ENCODE data around the gene CTBP2. TPM values are rescaled to one million over a fixed set of nuclear protein-coding genes. Genes with fewer than 3 reads are reported as not detected.

CTBP2 gene
- total RNA-seq, 3 donors from 2014 or later (not counting 1 experiment from before 2014, with no cell fraction given): 120 to 179 (median 124) TPM

DNA sequence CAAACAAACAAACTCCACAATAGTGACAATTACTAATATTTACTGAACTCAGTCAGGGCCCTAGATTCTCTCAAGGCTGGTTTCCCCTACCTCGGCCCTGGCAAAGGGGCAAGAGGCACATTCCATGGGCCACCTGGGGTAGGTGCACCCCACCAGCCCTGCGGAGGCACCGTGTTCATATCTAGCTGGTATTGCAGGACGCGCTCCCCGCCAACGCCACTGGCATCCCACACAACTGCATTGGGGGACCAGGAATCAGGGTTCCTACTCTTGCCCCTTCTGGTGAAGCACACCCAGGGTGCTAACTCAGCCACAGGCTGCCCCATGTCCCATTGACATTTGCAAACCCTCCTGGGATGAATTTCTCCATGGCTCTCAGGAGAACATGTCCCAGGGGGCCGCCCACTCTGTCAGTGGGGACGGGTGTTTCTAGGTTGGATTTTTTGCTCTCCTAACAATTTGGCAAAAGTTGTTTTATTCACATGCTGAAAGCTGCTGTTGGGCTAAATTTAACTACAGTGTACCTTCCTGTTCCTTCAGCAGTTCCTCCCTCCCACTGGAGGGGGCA is 141.7 kb downstream of the CTBP2 start:
- H3K36me3 ChIP-seq (ENCODE audit: control insufficient read depth, insufficient read depth, low read length): peaks cover 15% of the 10 kb centered on the region
- no peak overlapping the region for H3K27ac ChIP-seq (ENCODE audit: low read length)
- DNase-seq (no peak), ATAC-seq (no peak)
- H3K27me3 Mint-ChIP-seq (ENCODE audit: low read depth in 2 of 2): no peaks in the 10 kb centered on the region
- H3K9me3 ChIP-seq (ENCODE audit: control insufficient read depth, insufficient read depth, low read length): no peaks in the 10 kb centered on the region
- no peaks in the 10 kb centered on the region for H3K9me3 Mint-ChIP-seq
- peaks cover 72% of the 10 kb centered on the region for H3K4me1 ChIP-seq (ENCODE audit: control insufficient read depth, insufficient read depth, low read length)
- no peak overlapping the region for H3K4me3 ChIP-seq (ENCODE audit: low read length)
- no peaks in the 10 kb centered on the region for H3K27me3 ChIP-seq (ENCODE audit: control insufficient read depth, insufficient read depth, low read length)
- 80% methylated on average over 9 of the region's 9 CpGs for WGBS (ENCODE audit: insufficient coverage)
- peak overlapping the region; percentile 35 for H3K4me3 Mint-ChIP-seq
- TF ChIP-seq, protein P1, sequence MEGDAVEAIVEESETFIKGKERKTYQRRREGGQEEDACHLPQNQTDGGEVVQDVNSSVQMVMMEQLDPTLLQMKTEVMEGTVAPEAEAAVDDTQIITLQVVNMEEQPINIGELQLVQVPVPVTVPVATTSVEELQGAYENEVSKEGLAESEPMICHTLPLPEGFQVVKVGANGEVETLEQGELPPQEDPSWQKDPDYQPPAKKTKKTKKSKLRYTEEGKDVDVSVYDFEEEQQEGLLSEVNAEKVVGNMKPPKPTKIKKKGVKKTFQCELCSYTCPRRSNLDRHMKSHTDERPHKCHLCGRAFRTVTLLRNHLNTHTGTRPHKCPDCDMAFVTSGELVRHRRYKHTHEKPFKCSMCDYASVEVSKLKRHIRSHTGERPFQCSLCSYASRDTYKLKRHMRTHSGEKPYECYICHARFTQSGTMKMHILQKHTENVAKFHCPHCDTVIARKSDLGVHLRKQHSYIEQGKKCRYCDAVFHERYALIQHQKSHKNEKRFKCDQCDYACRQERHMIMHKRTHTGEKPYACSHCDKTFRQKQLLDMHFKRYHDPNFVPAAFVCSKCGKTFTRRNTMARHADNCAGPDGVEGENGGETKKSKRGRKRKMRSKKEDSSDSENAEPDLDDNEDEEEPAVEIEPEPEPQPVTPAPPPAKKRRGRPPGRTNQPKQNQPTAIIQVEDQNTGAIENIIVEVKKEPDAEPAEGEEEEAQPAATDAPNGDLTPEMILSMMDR (IDR thresholded peaks at IDR 0.05): no peak
- H3K27ac Mint-ChIP-seq: peak overlapping the region; percentile 39 to 64
- H3K36me3 Mint-ChIP-seq: no peaks in the 10 kb centered on the region
- peaks cover 87 to 94% of the 10 kb centered on the region in 2 donors for H3K4me1 Mint-ChIP-seq
- intact Hi-C loops (cut with micrococcal nuclease): loop anchor here (5.0 kb wide), 1 partner anchor 139 kb away; no protein-coding TSS in a partner anchor

GRCh38 chr10:125017547-125018298 is 142.6 kb downstream of the CTBP2 start:
- peak overlapping the region; percentile 1 for H3K4me3 Mint-ChIP-seq
- intact Hi-C loops (cut with micrococcal nuclease): loop anchor here (5.0 kb wide), 1 partner anchor 140 kb away; no protein-coding TSS in a partner anchor
- H3K27ac Mint-ChIP-seq: peak overlapping the region; percentile 39 to 65
- no peaks in the 10 kb centered on the region for H3K36me3 Mint-ChIP-seq
- no peaks in the 10 kb centered on the region for H3K27me3 Mint-ChIP-seq (ENCODE audit: low read depth in 2 of 2)
- H3K9me3 Mint-ChIP-seq: no peaks in the 10 kb centered on the region
- WGBS (ENCODE audit: insufficient coverage): 84% methylated on average over 12 of the region's 12 CpGs
- TF ChIP-seq, protein P1 (IDR thresholded peaks at IDR 0.05): no peak
- Histone ChIP-seq H3K27ac (ENCODE audit: low read length) (no peak overlapping the region), H3K4me3 (ENCODE audit: low read length) (no peak overlapping the region), H3K27me3 (ENCODE audit: control insufficient read depth, insufficient read depth, low read length) (no peaks in the 10 kb centered on the region), H3K36me3 (ENCODE audit: control insufficient read depth, insufficient read depth, low read length) (peaks cover 9% of the 10 kb centered on the region), H3K4me1 (ENCODE audit: control insufficient read depth, insufficient read depth, low read length) (peaks cover 66% of the 10 kb centered on the region), H3K9me3 (ENCODE audit: control insufficient read depth, insufficient read depth, low read length) (no peaks in the 10 kb centered on the region)
- no peak for DNase-seq
- peaks cover 82 to 85% of the 10 kb centered on the region in 2 donors for H3K4me1 Mint-ChIP-seq
- no peak for ATAC-seq

DNA sequence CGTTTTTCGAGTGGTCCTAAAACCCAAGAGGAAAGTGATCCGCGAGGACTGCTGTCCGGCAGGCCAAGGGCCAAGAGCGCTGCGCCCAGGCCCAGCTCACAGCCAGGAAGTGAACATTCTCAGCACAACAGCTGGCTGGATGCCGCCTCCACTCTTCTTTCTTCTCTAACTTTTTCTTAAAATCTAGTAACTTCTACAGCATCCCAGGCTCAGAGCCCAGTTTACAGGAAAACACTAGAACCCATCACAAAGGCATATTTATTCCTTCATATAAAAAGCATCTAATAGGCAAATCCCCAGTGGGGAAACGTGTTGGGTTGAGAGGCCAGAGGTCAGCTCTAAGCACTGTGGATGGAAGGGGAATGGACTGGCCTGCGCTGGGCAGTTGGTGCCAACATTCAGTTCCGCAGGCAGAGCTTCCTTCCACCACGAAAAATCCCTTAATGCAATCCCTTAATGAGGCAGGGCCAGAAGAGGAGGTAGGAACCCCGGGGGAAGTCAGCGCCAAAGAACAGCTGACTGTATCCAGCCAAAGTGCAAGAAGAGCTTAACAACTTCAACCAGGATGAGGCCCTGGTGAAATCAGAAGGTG is 143.7 kb downstream of the CTBP2 start:
- WGBS (ENCODE audit: insufficient coverage): 85% methylated on average over 14 of the region's 14 CpGs
- peaks cover 8% of the 10 kb centered on the region for H3K36me3 ChIP-seq (ENCODE audit: control insufficient read depth, insufficient read depth, low read length)
- H3K4me3 ChIP-seq (ENCODE audit: low read length): no peak overlapping the region
- H3K9me3 ChIP-seq (ENCODE audit: control insufficient read depth, insufficient read depth, low read length): no peaks in the 10 kb centered on the region
- H3K9me3 Mint-ChIP-seq: no peaks in the 10 kb centered on the region
- no peak overlapping the region for H3K27ac ChIP-seq (ENCODE audit: low read length)
- H3K4me3 Mint-ChIP-seq: peak overlapping the region; percentile 61
- H3K4me1 Mint-ChIP-seq: peaks cover 73 to 83% of the 10 kb centered on the region in 2 donors
- peak overlapping the region; percentile 65 to 66 for H3K27ac Mint-ChIP-seq
- DNase-seq (no peak), ATAC-seq (no peak)
- peaks cover 60% of the 10 kb centered on the region for H3K4me1 ChIP-seq (ENCODE audit: control insufficient read depth, insufficient read depth, low read length)
- H3K36me3 Mint-ChIP-seq: no peaks in the 10 kb centered on the region
- no peaks in the 10 kb centered on the region for H3K27me3 ChIP-seq (ENCODE audit: control insufficient read depth, insufficient read depth, low read length)
- H3K27me3 Mint-ChIP-seq (ENCODE audit: low read depth in 2 of 2): no peaks in the 10 kb centered on the region
- intact Hi-C loops (cut with micrococcal nuclease): loop anchor here (5.0 kb wide), 1 partner anchor 141 kb away; no protein-coding TSS in a partner anchor
- TF ChIP-seq, protein P1 (IDR thresholded peaks at IDR 0.05): no peak

Measured in natural killer cell (primary cell).